Skeletal muscle cell (primary cell): ENCODE measurements around the gene SH3RF3.

Source experiments
- DNase-seq: peaks from one replicate; pipeline ENCODE4 v3.0.0-alpha.2; 2010; ENCODE audit warnings: low read depth
- H3K4me3 ChIP-seq: 2 replicates; pipeline ENCODE4 v1.5.1; 2011; ENCODE audit warnings: low read depth, mild to moderate bottlenecking, control low read depth, low read length, moderate library complexity

Gene SH3RF3

DNA sequence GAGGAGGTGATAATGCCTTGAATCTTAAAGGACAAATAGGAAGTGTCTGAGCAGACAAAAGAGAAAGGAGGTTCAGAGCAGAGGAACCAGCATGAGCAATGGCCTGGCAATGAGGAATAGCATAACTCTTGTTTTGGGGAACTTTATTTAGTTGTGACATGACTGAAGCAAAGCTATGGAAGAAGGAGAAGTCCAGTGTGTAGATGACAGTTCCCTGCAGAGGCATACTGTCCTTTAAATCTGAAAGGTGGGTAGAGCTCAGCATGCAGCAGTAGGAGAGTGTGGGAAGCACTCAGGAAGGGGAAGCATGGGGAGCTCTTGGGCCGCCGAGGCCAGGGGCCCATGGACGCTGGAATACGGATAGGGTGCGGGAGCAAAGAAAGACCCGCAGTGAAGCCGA, 311.0 kb downstream of the SH3RF3 start:
- no peak overlapping the region for H3K4me3 ChIP-seq
- no peak for DNase-seq

DNA sequence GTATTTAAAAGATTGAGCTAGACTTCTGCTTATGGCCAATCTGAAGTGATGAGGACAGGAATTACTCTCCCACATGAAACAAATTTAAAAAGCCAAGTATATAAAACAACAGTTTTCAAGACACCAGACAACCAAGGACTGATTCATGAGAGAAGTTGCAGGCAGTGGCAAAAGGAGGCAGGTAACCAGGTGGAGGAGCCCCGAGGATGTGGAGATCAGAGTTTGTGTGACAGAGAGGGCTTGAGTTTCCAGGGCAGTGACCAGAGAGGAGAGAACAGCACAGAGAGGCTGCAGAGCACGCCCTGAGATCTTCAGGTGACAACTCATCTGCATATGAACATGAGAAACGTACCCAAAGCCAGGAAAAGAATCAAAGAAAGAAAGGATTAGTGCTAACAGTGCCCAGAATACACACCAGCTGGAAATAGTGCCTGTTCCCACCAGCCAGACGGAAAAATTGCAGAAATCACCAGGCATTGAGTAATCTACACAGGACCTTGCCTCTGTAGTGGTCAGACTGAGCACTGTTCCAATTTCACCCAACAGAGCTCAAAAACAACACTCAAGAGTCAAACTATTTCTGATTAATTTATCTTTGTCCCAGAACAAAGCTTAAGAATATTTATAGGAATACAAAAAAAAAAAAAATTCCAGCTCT, 311.6 kb downstream of the SH3RF3 start:
- DNase-seq = no peak
- no peak overlapping the region for H3K4me3 ChIP-seq

DNA sequence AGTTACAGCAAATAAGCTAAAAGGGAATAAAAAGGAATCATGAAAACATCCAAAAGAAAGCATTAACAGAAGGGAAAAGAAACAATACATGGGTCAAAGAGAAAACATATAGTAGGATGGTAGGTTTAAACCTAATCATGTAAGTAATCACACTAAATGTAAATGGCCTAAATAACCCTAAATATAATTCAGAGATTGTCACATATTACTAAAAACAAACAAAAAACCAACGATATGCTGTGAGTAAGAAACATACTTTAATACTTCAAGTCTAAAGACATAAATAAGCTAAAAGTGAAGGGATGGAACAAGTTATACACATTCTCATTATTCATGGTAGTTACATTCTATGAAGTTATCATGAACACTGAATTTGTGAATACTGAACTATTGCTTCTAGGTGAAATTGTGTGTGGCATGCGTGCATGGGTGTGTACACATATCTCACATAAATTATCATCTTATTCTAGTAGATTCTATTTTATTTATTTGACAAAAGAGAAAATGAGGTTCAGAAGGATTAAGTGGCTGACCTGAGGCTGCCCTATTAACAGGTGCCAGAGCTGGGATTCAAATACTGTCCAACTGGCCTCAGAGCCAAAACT, 313.8 kb downstream of the SH3RF3 start:
- H3K4me3 ChIP-seq = no peak overlapping the region
- no peak for DNase-seq

DNA sequence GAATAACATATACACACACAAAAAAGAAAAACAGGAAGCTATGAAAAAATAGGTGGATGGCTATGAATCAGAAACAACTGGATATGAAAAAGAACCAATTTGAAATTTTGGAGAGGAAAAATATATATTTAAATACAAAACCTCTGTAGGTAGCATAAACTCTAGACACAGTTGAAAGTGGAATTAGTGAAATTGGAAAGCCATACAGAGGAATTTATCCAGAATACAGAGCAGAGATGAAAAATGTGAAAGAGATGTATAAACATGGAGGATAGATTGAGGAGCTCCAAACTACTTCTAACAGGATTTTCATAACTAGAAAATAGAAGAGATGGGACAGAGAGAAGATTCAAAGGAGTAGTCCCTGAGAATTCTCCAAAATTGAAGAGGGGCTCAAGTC, 315.9 kb downstream of the SH3RF3 start:
- no peak overlapping the region for H3K4me3 ChIP-seq
- DNase-seq = no peak

DNA sequence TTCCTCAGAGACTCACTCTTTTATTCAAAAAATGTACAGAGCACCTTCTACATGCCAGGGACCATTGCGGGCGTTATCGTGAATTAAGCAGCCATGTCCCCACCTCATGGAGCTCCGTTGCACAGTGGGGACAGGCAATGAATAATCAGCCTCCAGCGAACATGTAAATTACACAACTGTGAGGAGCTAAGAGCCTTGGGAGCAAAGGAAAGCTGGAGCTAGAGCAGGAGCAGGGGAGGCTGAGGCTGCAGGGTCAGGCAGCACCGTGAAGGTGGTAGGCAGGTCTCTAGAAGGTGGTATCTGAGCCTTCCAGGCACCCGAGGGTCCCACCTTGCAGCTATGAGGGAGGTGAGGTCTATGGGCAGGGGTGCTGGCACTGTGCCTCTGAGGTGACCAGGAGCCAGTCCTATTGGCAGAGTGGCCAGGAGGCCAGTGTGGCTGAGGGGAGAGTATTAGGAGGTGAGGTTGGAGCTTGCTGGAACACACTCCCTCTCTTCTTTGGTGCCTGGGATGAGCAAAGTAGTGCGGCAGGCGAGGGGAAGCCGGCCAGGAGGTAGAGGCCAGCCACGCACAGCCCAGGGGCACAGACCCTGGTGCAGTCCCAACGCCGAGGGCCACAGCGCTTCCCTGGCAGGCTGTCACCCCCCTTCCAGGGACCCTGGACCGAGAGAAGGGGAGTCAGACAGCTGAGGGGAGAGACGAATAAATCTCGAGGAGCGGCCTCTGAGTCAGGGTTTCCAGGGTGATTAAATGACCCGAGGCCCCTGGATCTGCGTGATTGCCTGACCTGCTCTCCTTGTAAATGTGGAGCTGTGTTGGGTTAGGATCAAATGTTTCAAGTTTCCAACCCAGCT, 317.5 kb downstream of the SH3RF3 start:
- H3K4me3 ChIP-seq = no peak overlapping the region
- DNase-seq = no peak

DNA sequence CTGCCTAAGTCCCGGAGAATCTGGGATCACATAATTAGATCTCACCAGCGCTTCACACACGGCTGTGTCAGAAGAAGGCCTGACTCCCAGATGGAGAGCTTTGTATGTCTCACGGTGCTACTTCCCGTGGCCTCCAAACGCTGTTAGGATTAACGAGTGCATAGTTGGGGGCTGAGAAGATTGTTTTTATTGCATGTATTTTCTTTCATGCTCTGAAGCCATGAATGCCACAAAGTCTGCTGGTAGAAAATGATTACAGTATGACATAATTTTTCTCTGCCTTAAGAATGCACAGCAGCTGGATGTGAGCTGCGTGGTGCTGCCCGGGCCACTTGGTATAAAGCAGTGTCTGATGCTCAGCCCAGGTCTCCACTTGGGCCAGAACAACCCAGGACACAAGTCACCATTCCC, 318.3 kb downstream of the SH3RF3 start:
- peak; percentile 89 for DNase-seq

DNA sequence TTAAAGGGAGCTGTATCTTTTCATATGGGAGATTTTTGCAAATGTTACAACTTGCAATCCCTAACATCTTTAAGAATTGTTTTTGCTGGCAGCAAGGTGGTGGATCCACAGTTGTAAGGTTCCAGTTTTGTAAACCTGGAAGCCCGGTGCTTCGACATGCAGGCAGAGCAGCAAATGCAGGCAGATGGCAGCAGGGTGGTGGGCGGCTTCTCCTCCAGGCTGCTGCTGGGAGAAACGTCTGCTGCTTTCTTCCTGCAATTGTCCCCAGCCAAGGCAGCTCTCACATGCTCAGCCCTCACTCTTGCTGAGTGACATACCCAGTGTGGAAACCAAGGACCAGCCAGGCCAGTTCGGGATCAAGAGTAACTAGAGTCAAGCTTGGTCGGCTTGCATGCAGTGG, 318.8 kb downstream of the SH3RF3 start:
- no peak for DNase-seq
- no peak overlapping the region for H3K4me3 ChIP-seq

More for the DNA sequence above, 318.3 kb downstream of the SH3RF3 start:
- no peak overlapping the region for H3K4me3 ChIP-seq

DNA sequence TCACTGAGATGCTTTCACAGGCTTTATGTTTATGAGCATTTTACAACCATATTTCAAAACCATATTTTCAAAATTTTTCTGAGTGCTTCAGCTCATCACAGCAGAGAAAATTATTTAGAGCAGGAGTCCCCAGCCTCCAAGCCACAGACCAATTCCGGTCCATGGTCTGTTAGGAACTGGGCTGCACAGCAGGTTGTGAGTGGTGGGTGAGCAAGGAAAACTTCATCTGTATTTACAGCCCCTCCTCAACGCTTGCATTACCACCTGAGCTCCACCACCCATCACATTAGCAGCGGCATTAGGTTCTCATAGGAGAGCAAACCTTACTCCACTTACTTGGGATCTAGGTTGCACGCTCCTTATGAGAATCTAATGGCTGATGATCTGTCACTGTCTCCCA, 319.2 kb downstream of the SH3RF3 start:
- DNase-seq = no peak
- no peak overlapping the region for H3K4me3 ChIP-seq

DNA sequence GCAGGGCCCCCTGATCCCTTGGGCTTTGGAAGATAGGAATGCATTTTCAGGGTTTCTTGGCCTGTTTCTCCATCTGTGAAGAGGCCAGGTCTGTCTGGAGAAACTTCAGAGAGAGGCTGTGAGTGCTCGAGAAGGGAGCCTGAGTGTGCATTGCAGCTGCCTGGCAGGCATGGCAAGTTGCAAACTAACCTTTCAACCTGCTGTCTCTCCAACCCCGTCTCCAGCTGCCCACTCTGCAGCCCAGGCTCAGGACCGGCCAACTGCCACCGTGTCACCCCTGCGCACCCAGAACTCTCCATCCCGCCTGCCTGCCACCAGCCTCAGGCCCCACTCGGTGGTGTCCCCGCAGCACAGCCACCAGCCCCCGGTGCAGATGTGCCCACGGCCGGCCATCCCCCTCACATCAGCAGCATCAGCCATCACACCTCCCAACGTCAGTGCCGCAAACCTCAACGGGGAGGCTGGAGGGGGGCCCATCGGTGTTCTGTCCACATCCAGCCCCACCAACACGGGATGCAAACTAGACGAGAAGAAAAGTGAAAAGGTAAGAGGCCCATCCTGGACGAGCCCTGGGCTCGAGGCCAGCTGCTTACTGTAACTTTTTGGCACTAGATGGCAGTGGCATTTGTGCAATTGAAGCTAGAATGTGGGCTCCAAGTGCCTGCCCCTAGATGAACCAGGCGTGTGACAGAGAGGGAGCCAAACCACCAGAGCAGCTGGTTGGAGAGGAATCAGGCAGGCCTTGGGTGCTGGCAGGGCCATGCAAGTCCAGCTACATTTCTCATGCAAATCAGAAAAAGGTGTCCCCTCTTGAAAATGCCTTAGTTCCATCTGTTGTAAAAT, 320.2 kb downstream of the SH3RF3 start:
- no peak for DNase-seq

DNA sequence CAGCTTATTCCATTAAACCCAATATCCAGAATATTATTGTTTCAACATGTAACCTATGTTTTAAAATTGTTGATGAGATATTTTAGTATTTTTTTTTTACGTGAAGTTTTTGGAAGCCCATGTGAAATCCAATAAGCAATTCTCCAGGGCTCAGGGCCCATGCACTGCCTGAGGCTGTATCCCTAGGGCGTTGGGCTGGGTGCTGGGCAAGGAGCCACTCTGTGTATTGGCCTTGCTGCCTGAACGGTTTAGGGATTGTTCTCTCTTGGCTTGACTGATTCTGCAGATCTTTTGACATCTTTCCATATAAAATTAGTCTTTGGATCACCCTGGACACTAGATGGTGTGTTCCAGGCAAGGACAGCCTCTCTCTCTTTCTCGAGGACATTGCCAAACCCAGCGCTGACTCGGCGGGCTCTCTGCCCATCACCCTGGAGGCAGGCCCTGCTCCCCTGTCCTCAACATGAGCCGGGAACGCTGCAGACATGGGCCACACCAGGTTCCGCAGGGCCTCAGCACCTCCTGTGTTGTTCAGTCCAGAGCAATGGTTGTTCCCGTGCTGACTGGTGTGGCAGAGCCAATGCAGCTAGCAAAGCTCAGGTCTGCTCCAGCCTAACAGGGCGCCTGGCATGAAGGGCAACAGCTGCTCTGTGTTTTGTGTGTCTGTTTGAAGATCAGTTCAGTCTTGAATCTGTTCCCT, 321.7 kb downstream of the SH3RF3 start:
- no peak for DNase-seq
- no peak overlapping the region for H3K4me3 ChIP-seq

More for the DNA sequence above, 320.2 kb downstream of the SH3RF3 start:
- H3K4me3 ChIP-seq = no peak overlapping the region

DNA sequence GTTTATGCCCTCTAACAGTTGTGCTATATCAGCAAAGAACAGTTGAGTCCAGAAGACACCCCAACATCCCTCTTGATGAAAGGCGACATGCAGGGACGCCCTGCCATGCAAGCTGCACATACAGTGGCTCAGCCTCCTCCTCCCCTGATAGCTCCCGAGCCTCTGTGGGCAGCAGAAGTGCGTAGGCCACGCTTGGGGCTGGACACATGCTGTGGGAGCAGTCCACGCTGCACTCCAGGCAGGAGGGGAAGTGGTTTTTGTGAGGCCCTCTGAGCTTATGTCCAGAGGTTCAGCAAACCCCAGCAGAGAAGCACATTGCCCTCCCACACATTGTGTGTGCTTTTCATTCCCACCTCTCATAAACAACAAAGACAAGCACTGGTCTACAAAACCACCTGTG, 322.7 kb downstream of the SH3RF3 start:
- DNase-seq = no peak
- H3K4me3 ChIP-seq = no peak overlapping the region

DNA sequence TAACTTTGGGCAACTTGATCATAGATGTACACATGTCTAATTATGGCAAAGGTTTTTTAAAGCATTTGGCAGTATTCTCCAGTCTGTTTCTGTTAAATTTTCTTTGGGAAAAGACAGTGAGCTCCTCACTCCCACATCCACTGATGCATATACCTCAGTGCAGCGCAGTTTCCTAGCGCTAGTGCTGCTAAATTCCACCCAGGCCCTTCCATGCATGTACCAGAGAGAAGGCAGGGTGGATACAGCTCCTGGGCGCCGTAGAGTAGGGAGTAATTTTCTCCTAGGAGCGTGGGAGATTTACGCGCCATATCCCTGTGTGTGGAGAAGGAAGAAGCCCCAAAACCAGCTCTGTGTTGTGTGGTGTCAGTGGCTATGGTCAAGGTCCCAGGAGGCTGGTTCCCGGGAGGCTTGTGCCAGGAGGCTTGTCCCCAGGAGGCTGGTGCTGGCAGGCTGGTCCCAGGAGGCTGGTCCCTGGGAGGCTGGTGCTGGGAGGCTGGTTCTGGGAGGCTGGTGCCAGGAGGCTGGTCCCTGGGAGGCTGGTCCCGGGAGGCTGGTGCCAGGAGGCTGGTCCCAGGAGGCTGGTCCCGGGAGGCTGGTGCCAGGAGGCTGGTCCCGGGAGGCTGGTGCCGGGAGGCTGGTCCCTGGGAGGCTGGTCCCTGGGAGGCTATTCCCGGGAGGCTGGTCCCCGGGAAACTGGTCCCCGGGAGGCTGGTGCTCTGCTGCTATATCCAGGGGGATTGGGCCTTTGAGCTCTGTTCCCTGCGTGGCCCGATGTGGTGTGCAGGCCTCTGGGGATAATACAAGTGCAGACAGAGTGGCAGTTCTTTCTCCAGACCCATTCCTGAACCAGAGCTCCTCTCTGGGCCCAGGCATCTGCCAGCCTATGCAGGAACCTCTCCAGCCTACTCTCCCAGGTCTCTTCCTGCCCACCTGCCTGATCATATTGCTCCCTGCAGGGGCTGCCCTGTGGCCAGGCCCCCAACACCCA, 323.6 kb downstream of the SH3RF3 start:
- DNase-seq = no peak

DNA sequence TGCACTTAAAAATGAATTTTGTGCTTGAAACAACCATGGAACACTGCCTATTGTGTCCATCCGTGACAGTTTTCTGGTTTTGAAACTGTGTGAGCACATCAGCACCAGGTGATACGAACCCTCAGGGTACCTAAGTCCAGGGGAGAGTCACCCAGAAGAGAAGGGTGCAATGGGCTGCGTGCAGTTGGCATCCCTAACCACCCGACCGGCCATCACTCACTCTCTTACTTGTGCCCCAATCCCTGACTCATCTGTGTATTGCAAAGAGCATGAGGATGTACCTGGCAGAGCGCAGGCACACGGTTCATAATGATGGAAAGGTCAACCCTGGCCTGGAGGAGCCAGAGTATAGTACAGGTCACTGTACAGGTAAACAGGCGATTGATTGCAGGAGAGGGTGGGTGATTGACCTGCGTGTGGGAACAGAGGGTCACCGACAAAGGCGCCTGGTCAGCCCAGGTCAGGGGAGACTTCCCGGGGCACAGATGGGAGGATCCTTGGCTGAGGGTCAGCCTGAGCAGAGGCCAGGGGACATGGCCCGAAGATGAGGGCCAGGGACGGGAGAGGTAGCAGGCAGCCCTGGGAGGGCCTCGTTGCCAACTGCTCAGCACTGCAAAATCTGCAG, 324.5 kb downstream of the SH3RF3 start:
- H3K4me3 ChIP-seq = no peak overlapping the region
- DNase-seq = no peak

More for the DNA sequence above, 323.6 kb downstream of the SH3RF3 start:
- no peak overlapping the region for H3K4me3 ChIP-seq

DNA sequence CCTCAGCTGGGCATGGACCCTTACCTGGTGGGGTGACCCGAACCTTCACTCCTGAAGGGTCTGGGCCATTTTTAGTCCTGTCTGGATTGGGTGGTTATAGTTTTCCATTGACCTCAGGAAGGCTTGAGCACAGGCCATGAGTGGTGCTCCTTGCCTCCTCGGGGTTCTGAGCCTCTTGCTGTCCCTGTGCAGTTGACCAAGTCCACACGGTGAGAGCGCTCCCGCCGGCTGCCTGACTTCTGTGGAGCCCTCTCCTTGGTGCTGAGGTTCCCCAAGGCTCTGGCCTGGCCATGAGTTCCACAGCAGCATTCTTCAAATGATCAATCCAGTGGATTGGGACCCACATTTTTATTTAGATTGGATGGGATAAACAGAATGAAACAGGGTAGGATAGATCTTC, 325.3 kb downstream of the SH3RF3 start:
- DNase-seq = no peak
- H3K4me3 ChIP-seq = no peak overlapping the region

DNA sequence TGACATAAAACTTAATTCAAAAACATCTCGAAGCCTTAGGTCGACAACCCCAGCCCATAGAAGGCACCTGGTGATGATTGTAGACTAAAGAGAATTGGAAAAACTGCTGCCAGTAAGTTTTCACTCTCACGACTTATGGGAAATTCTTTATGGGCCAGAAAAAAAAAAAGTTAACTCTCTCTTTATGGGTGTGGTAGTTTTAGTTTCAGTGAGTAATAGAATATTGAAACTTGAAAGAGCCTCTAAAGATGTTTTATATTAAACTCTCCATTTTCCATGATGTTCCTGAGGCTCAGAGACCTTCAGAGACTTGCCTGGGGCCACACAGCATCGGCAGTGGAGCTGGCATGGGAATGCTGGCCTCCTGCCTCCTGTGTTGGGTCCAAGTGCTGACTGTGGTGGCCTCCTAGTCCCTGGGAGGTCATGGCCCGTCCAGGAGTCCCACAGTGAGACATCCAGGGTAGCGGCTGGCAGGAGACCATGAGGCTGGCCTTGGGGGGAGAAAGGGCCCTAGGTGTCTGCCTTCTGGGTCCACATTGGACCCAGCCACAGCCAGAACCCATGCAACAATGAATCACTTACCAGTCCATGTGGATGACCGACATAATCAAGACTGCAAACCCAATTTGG, 325.9 kb downstream of the SH3RF3 start:
- no peak for DNase-seq
- no peak overlapping the region for H3K4me3 ChIP-seq

DNA sequence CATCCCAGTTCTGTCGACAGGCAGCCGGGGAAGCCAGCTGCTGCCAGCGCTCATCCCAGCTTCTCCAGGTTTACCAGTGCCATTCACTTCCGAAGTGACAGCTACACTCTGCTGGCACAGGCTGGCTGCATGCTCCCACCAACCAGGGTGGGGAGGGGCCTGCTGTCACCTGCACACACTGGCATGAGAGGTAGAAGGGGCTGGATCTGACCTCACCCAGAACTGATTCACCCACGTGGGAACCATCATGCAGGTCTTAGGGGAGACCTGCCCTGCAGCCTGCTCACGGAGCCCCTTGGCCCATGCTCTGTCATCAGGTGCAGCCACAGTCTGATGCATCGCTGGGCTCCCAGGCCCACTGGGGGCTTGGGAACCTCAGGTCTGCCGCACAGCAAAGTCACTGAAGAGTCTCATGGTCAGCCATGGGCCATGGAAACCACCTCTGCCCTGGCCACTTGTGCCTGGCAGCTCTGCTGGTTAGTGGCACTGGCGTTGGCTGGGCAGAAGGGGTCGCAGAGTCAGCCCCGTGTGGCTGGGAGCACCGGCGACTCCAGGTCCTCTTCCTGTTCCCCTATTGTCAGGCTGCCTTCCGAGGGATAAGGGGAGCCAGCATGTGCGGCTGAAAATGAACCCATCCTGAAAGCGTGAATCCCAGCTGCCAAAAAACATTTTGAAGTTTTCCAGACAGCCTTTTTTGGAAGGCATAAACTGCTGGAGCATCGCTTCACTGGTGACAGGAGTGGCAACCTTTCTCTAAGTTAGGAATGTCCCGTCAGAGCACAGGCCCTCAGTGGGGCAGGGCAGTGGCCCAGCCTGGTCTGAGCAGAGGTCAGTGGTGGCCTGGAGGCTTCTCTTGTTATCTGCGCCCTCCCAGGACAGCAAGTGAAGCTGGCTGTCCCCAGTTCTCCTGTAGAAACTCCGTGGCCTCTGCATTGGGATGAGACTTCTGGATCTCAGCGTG, 327.0 kb downstream of the SH3RF3 start:
- DNase-seq = no peak
- no peak overlapping the region for H3K4me3 ChIP-seq
